Measurements from ENCODE around the gene GPC5.

Gene GPC5

DNA sequence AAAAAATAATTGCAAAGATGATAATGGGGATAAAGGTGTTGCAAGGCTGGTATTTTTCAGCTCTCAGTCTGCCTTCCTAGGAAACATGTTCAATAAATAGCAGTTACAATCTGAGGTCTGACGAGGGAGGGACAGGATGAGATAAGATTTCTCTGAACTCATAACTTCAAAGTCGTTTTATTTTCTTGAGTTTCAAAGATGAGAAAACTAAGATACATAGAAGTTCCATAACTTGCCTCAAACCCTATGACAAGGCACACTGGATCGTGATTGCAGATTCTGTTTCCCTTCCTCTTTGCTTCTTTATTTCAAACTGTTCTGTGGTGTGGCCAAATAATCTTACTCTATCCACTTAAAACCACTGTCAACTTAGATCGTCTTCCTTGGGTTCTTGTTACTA lies 327.2 kb downstream of the GPC5 start:
- no peak for DNase-seq

- DNase-seq = no peak
Measured at GRCh38 chr13:91726671-91727070, 328.2 kb downstream of the GPC5 start.

DNA sequence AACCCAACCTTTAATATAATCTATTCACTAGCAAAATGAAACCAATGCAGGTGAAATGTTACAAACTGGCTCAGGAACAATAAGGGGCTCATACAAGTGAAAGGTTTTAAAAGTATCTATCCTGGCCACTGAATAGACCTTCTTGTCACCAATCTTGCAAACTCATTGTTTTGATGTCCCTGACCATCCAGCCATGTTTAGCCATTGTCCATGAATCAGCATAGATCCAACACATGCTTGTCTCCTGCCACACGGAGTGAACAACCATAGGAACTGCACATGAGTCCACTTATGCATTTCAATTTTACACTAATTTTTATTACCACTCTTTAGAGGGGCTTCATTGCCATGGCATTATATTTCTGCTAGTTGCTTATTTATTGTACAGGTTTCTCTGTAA lies 331.4 kb downstream of the GPC5 start:
- no peak for DNase-seq

- no peak for DNase-seq
Measured at GRCh38 chr13:91739751-91740150, 341.3 kb downstream of the GPC5 start.

DNA sequence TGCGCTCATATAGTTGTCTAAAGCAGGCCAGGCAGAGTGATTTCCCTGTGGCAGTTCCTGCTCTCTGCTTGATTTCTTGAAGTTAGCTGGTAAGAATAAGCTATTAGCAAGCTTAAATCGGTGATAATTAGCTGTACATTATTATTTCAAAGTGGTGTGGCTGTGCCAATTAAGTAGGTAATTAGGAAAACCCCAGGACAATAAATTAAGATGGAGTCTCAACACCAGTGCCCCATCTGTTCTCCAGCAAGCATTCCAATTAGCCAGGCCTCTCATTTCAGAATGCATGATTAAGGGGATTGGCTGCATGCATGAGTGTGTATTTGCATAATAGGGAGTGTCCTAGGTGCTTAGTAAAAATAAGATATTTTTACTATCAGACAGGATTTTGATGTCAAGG lies 342.3 kb downstream of the GPC5 start:
- peak; percentile 88 for DNase-seq

DNA sequence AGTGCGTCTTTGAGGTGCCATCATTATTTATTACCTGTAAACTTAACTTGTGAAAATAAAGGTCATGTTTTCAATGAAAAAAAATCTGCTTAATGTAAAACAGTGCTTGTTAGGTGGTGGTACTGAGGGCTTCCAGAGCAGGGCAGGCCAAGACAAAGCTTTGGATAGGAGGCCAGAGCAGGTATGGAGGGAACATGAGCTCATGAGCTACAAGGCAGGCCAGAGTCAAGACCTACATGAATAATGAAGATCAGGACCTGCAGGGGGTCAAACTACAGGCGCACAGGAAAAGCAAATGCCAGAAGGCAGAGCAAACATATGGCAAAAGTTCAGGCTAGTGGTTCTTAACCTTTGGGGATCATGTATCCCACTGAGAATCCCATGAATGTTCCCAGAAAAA lies 343.5 kb downstream of the GPC5 start:
- no peak for DNase-seq

- no peak for DNase-seq
Measured at GRCh38 chr13:91744284-91744683, 345.9 kb downstream of the GPC5 start.

- DNase-seq = no peak
Measured at GRCh38 chr13:91745967-91746366, 347.5 kb downstream of the GPC5 start.

DNA sequence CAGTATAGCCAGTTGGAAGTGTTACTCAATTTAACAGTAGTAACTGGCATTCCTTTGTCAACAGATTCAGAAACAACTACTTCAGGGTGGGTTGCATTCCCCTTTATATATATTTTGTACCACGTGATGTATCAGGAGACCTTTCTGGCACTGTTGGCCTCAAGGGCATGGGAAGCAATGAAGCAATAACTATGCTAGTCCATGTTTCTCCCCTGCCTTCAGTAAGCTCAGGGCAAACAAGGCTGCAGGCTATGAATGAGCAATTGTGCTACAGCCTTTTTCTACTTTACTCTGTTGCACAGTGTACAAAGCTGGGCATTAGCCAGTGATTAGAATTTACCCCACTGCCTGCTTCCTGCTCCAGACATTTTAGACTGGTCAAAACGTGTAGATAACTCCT lies 348.8 kb downstream of the GPC5 start:
- DNase-seq = no peak

GRCh38 chr13:91748416-91749089 lies 350.1 kb downstream of the GPC5 start:
- DNase-seq = no peak

GRCh38 chr13:91758724-91759123 lies 360.3 kb downstream of the GPC5 start:
- DNase-seq = no peak

DNA sequence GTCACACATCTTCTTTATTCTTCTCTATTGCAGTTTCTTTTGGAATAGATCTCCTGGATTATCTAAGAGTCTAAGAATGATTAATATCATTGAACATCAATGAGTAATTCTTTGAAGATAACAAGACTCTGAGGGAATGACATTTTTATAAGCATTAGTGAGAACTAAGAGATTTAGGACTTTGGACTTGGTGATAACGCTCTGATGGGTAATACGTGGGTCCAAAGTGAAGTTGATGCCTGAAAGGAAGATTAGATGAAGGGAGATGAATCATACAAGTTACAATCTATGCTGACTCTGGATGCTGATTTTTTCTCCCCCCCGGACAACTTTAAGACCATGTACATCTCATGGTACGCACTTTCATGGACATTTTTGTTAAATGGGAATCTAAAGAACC lies 364.5 kb downstream of the GPC5 start:
- no peak for DNase-seq

- no peak for DNase-seq
Measured at GRCh38 chr13:91764527-91764926, 366.1 kb downstream of the GPC5 start.

- no peak for DNase-seq
Measured at GRCh38 chr13:91767651-91768050, 369.2 kb downstream of the GPC5 start.

DNA sequence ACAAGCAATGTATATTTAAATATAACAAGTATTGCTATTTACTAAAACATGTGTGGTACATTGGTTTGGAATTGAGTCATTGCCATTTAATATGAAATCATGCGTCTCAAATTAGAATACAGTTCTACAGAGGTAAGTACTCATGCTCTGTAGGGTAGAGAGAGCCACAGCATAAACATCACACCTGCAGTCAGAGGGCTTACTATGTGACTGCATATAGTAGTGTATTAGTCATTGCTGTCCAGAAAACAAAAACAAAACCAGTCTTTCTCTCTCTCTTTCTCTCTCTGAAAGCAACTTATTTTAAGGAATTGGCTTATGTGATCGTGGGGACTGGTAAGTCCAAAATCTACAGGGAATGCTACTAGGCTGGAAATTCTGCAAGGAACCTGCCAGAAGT lies 370.3 kb downstream of the GPC5 start:
- DNase-seq = no peak

DNA sequence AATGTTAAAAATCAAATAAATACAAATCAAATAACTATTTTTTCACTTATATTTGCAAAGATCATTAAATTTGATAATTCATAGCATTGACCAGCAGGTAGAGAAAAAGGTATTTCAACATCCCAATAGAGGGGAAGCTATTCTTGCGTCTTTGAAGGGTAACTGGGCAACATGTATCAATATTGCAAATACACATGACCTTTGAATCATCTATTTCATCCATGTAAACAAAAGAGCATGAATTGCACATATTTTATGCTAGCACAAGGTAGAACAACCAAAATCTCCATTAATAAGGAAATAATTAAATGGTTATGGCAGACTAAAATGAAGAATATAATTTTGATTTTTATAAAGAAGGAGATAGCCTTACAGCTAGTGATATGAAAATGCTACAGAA lies 372.8 kb downstream of the GPC5 start:
- no peak for DNase-seq

GRCh38 chr13:91773591-91774227 lies 375.3 kb downstream of the GPC5 start:
- no peak for DNase-seq

DNA sequence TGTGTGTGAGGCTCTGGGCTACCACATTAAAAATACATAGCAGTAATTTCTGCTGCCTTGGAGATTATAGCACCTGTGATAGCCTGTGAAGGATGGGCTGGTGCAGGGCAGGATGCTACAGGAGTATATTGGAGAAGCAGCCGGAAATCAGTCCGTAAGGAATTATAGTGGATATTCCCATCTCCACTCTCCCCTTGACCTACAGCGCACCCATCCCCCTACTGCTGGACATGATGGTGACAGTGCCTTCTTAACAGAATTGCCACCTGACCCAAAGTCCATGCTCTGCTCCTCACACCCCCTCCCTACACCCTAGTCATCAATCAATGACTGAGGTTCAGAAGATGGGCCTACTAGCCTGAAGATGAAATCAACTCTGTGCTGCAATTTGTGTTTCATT lies 376.0 kb downstream of the GPC5 start:
- DNase-seq = no peak

DNA sequence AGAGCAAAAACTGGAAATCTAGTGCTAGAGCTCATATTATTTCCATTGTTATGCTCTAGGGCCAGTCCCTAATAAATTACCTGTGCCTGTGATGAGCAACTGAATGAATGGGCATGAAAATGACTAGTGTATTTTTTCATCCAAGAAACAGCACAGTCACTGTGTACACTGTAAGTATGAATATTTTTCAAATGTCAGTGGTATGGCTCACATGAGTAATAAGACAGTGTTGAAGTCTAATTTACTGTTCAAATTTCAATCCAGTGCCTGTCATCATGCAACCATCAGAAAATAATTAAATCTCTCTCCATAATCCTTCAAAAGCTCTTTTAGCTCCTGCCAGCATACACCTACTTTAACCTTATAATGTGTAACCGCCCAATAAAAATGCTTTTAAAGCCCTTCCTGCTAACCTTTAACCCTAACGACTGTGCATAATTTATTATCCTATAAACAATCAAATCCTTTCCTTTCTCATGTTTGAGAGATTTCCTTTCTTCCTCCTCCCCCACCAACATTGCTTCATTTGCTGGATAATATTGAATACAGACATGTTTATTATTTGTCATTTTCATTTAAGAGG lies 378.3 kb downstream of the GPC5 start:
- DNase-seq = peak; percentile 87

GRCh38 chr13:91778123-91778522 lies 379.7 kb downstream of the GPC5 start:
- DNase-seq = no peak

DNA sequence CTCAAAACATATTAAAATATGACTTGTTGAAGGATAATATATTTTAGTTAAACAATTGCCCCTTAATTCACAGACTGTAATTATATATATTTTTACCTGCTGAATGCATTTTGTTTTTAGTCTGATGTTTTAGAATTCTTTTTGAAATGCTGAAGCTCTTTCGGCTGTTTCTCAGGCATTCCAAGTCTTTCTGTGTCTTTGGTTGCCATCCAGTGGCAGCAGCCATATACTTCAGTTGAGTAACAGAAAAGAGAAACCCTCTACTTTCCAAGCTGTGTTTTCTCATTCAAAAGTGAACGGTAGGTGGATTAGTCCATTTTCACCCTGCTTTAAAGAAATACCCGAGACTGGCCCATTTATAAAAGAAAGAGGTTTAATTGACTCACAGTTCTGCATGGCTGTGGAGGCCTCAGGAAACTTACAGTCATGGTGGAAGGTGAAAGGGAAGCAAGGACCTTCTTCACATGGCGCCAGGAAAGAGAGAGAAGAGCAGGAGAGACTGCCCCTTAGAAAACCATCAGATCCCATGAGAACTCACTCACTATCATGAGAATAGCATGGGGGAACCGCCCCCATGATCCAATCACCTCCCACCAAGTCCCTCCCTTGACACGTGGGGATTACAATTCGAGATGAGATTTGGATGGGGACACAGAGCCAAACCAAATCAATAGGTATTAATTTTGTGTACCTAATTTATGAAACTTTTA lies 383.7 kb downstream of the GPC5 start:
- DNase-seq = peak; percentile 38

DNA sequence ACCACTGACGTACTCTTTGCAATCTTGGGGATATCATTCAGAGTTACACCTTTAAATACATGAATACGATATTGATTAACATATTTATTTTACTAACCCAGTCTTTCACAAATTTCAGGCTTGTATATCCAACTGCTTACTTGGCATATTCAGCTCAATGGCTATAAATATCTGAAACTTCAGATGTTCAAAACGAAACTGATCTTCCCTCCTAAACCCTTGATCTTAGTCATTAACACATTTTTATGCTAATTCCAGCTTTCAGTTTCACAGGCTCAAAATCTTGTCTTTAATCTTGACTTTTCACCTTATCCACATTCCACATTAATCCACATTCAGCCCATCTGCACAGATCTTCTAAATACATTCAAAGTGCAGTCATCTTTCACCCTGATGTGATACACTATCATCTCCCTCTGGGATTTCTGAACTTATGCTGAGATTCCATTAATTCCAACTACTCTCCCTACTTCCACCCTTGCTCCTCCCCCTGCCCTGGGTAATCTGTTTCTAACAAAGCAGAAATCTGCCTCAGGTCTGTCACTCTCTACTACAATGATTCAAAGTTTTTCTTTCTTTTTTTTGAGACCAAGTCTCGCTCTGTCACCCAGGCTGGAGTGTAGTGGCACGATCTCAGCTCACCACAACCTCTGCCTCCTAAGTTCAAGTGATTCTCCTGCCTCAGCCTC lies 387.2 kb downstream of the GPC5 start:
- DNase-seq = peak; percentile 72

DNA sequence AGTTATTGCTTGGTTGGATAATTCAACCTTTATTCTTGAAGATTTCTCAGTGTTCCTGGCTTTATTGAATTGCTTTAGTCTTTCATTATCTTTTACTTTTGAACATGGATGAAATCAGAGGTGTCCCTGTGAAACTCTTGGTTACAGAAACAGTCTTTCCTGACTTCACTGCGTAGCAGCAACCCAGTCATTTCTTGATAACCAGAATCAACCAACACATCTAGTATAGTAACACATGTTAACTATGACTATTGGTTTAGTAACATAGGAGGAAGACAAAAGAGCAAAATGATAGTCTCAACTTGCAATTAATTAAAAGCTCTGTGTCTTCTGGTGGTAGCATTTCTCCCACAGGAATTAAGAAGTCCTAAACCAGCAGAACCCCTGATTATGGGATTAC lies 393.6 kb downstream of the GPC5 start:
- DNase-seq = peak; percentile 27

Data from NCI-H82 (cell line).